HCT116 (cell line): ENCODE measurements around the gene LAMA1.

Experiments used
- CTCF ChIP-seq, 3 experiments: fragments of 200-600 bp in 1 of 3; sonication (generic) in 1 of 3; IDR thresholded peaks in 2 of 3; conservative IDR thresholded peaks in 1 of 3; 2 replicates each; pipeline ENCODE4 v1.5.1; 2012 to 2017; ENCODE audit warnings: low read depth in 2 of 3, low read length in 2 of 3, antibody characterized with exemption in 1 of 3, borderline replicate concordance in 1 of 3, control low read depth in 1 of 3, mild to moderate bottlenecking in 1 of 3, mixed read lengths in 1 of 3, mixed run types in 1 of 3, moderate library complexity in 1 of 3; ENCODE audit not compliant: insufficient read depth in 1 of 3
- FOSL1 ChIP-seq: IDR thresholded peaks from 2 replicates; pipeline ENCODE4 v1.6.1; 2012; ENCODE audit warnings: low read depth
- JUND ChIP-seq: IDR thresholded peaks from 2 replicates; pipeline ENCODE4 v1.6.1; 2012
- MAX ChIP-seq: IDR thresholded peaks from 2 replicates; pipeline ENCODE4 v1.6.1; 2012
- SIN3A ChIP-seq: IDR thresholded peaks from 2 replicates; pipeline ENCODE4 v1.6.1; 2012; ENCODE audit warnings: low read depth

GRCh38 chr18:6949800-6950586 is 167.6 kb downstream of the LAMA1 start:
- TF ChIP-seq JUND = no peak
- no peak for TF ChIP-seq FOSL1
- TF ChIP-seq CTCF (IDR thresholded peaks at IDR 0.05 in 2 of 3, conservative IDR thresholded peaks at IDR 0.05 in 1 of 3; ENCODE audit: borderline replicate concordance in 1 of 3, insufficient read depth in 1 of 3, low read depth in 2 of 3, low read length in 2 of 3) = no peak
- TF ChIP-seq MAX = no peak
- no peak for TF ChIP-seq SIN3A
